KMS-11 (cell line): ENCODE measurements around the gene XRCC3.

Experiments used
- H2AFZ ChIP-seq: fragments of 200-600 bp; sonication (generic); 2 replicates; pipeline ENCODE4 v1.6.1; 2016; ENCODE audit warnings: antibody characterized with exemption, mixed run types, low read depth
- H3K27ac ChIP-seq: fragments of 200-600 bp; sonication (generic); 2 replicates; pipeline ENCODE4 v1.6.1; 2016; ENCODE audit warnings: mild to moderate bottlenecking, mixed run types
- H3K27me3 ChIP-seq: fragments of 200-600 bp; sonication (generic); 2 replicates; pipeline ENCODE4 v1.6.1; 2017; ENCODE audit warnings: mild to moderate bottlenecking, low read depth, mixed run types, moderate library complexity; ENCODE audit not compliant: insufficient read depth
- H3K36me3 ChIP-seq: fragments of 200-600 bp; sonication (generic); 2 replicates; pipeline ENCODE4 v1.6.1; 2017; ENCODE audit warnings: mild to moderate bottlenecking, mixed run types; ENCODE audit not compliant: insufficient read depth
- H3K4me1 ChIP-seq: fragments of 200-600 bp; sonication (generic); 2 replicates; pipeline ENCODE4 v1.6.1; 2016; ENCODE audit warnings: mild to moderate bottlenecking, low read depth, mixed run types; ENCODE audit not compliant: poor library complexity, severe bottlenecking
- H3K4me2 ChIP-seq: fragments of 200-600 bp; sonication (generic); 2 replicates; pipeline ENCODE4 v1.7.0; 2016; ENCODE audit warnings: mild to moderate bottlenecking, mixed run types
- H3K4me3 ChIP-seq: fragments of 200-600 bp; sonication (generic); IDR thresholded peaks from 2 replicates; pipeline ENCODE4 v1.6.1; 2017; ENCODE audit warnings: low read depth, low read length, mixed read lengths; ENCODE audit not compliant: insufficient read depth
- H3K79me2 ChIP-seq: fragments of 200-600 bp; sonication (generic); 2 replicates; pipeline ENCODE4 v1.6.1; 2016; ENCODE audit warnings: low read depth, mixed run types; ENCODE audit not compliant: insufficient read depth
- H3K9ac ChIP-seq: fragments of 200-600 bp; sonication (generic); 2 replicates; pipeline ENCODE4 v1.6.1; 2016; ENCODE audit warnings: mild to moderate bottlenecking, mixed run types
- H4K20me1 ChIP-seq: fragments of 200-600 bp; sonication (generic); 2 replicates; pipeline ENCODE4 v1.6.1; 2016; ENCODE audit warnings: mild to moderate bottlenecking, mixed run types; ENCODE audit not compliant: insufficient read depth
- TF ChIP-seq, protein P1 (sequence below): fragments of 200-600 bp; sonication (generic); conservative IDR thresholded peaks from 2 replicates; pipeline ENCODE4 v1.6.1; 2017; ENCODE audit warnings: low read depth, mild to moderate bottlenecking, antibody characterized with exemption, low read length, moderate library complexity, mixed read lengths

Gene XRCC3

DNA sequence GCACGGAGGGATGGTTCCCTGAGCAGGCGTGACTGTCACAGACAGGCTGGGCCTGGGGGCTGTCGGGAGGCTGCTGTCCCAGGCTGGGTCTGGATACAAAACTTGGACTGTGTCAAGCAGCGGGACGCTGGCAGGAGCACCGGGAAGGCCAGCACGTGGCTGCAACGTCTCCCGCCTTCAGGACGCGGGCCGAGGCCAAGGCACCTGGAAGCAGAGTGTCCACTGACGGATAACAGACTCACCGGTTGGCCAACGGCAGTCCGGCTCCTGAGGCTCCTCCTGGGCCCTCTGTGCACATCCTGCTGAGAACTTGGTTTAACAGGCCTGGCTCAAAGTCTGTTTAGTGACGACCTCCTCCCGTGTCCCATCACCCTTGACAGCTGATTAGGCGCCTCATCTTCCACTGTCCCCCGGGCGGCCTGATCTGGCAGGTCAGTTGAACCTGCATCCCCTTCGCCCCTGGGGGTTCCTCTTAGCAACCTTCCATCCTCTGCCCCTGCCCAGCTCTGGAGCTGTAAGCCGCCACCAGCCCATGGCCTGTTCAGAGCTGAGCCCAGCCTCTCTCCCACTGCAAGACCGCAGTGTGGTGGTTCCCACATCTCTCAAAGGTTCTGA lies 2.5 kb downstream of the XRCC3 start:
- TF ChIP-seq, protein P1, sequence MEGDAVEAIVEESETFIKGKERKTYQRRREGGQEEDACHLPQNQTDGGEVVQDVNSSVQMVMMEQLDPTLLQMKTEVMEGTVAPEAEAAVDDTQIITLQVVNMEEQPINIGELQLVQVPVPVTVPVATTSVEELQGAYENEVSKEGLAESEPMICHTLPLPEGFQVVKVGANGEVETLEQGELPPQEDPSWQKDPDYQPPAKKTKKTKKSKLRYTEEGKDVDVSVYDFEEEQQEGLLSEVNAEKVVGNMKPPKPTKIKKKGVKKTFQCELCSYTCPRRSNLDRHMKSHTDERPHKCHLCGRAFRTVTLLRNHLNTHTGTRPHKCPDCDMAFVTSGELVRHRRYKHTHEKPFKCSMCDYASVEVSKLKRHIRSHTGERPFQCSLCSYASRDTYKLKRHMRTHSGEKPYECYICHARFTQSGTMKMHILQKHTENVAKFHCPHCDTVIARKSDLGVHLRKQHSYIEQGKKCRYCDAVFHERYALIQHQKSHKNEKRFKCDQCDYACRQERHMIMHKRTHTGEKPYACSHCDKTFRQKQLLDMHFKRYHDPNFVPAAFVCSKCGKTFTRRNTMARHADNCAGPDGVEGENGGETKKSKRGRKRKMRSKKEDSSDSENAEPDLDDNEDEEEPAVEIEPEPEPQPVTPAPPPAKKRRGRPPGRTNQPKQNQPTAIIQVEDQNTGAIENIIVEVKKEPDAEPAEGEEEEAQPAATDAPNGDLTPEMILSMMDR = no peak
- no peaks in the 10 kb centered on the region for H4K20me1 ChIP-seq
- peaks cover 15% of the 10 kb centered on the region; the same call in 1 of the 2 replicates for H3K79me2 ChIP-seq
- H2AFZ ChIP-seq = no peak overlapping the region
- H3K27me3 ChIP-seq = no peaks in the 10 kb centered on the region
- no peak overlapping the region for H3K4me3 ChIP-seq
- H3K27ac ChIP-seq = no peak overlapping the region
- H3K9ac ChIP-seq = no peak overlapping the region
- H3K36me3 ChIP-seq = no peaks in the 10 kb centered on the region
- H3K4me1 ChIP-seq = no peaks in the 10 kb centered on the region
- H3K4me2 ChIP-seq = no peak overlapping the region

DNA sequence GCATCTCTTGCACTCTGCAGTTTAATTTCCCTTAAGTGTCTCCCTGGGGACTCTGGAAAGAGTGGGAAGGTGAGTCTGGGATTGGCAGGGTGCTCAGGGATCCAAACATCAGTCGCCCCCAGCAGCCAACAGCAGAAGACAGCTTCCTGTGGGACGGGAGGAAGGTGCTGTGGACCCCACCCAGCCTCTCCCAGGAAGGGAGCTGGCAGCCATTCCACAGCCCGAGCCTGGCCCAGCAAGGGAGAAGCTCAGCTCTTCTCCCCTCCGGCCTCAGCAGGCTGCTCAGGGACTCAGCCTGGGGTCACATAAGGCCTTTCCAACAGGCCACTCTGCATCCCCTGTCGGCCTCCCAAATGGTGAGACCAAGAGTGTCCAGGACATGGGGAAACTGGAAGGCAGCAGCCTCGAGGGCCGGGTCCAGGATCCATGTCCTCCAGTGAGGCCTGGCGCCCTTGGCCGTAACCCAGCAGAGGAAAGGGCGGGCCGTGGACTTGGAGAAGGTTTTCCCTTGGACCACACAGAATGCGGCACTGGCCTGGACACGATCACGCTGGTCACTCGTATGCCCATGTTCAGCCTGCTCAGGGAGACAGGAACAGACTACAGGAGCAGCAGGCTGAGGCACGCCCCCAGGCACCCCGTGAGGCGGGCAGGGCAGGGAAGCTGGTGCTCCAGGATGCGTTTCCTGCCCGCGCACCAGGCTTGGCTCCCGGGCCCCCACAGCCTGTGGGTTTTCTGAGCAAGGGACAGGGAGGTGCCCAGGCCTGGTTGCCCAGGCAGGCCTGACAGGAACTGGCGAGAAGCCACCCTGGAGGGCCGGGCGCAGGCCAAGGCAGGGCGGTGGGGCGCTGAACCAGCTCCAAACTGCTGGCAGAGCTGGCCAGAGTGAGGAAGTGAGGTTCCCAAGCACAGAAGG lies 3.5 kb downstream of the XRCC3 start:
- Histone ChIP-seq H3K27ac (no peak overlapping the region), H3K9ac (no peak overlapping the region), H2AFZ (no peak overlapping the region)

GRCh38 chr14:103710771-103711377 lies 4.4 kb downstream of the XRCC3 start:
- Histone ChIP-seq H3K4me1 (no peaks in the 10 kb centered on the region), H3K9ac (no peak overlapping the region), H3K27ac (no peak overlapping the region), H3K4me3 (no peak overlapping the region), H2AFZ (no peak overlapping the region), H3K27me3 (no peaks in the 10 kb centered on the region), H4K20me1 (no peaks in the 10 kb centered on the region), H3K79me2 (peaks cover 15% of the 10 kb centered on the region; the same call in 1 of the 2 replicates), H3K4me2 (no peak overlapping the region), H3K36me3 (no peaks in the 10 kb centered on the region)
- TF ChIP-seq, protein P1 = no peak

More for the DNA sequence above, 3.5 kb downstream of the XRCC3 start:
- no peak overlapping the region for H3K4me2 ChIP-seq
- H3K4me3 ChIP-seq = no peak overlapping the region
- H3K36me3 ChIP-seq = no peaks in the 10 kb centered on the region
- peaks cover 15% of the 10 kb centered on the region; the same call in 1 of the 2 replicates for H3K79me2 ChIP-seq
- TF ChIP-seq, protein P1 = no peak
- H3K27me3 ChIP-seq = no peaks in the 10 kb centered on the region
- H3K4me1 ChIP-seq = no peaks in the 10 kb centered on the region
- no peaks in the 10 kb centered on the region for H4K20me1 ChIP-seq

- Histone ChIP-seq H3K9ac (no peak overlapping the region), H3K4me3 (no peak overlapping the region), H4K20me1 (no peaks in the 10 kb centered on the region), H3K27me3 (no peaks in the 10 kb centered on the region), H3K79me2 (peaks cover 14% of the 10 kb centered on the region; the same call in 1 of the 2 replicates), H3K4me2 (no peak overlapping the region), H3K36me3 (no peaks in the 10 kb centered on the region), H2AFZ (no peak overlapping the region), H3K27ac (no peak overlapping the region), H3K4me1 (no peaks in the 10 kb centered on the region)
- TF ChIP-seq, protein P1 = no peak
Observed at GRCh38 chr14:103709814-103710213, 5.4 kb downstream of the XRCC3 start.
